NCI-H146 treated with DMSO at 0.1 percent for 48 hours (cell line): ENCODE measurements around the gene TMEM63A.
"Not testable (repeated sequence)": the region's sequence is repeated elsewhere in the genome, so short reads cannot be mapped to it uniquely, and the experiment has no call there.

Experiments
- DNase-seq: peaks from one replicate; lab custom pipeline; 2025; ENCODE audit not compliant: unreplicated experiment; lab: John Stamatoyannopoulos, UW

TMEM63A gene

GRCh38 chr1:225806736-225807135 is 75.4 kb downstream of the TMEM63A start:
- DNase-seq = not testable (repeated sequence)

GRCh38 chr1:225806249-225806648 is 75.9 kb downstream of the TMEM63A start:
- DNase-seq = no peak

- not testable (repeated sequence) for DNase-seq
Observed at GRCh38 chr1:225801146-225801545, 81.0 kb downstream of the TMEM63A start.

- DNase-seq = not testable (repeated sequence)
Observed at GRCh38 chr1:225796097-225796496, 86.1 kb downstream of the TMEM63A start.
